Measurements from ENCODE around the gene CNIH2. TPM values are rescaled to one million over a fixed set of nuclear protein-coding genes. Genes with fewer than 3 reads are reported as not detected.
"Not testable (repeated sequence)": the region's sequence is repeated elsewhere in the genome, so short reads cannot be mapped to it uniquely, and the experiment has no call there.

CNIH2 gene
- total and polyA plus RNA-seq, 9 of the 15 experiments (the other 6 are each of a cell fraction or from before 2014, with no cell fraction given) = 0.26 to 0.89 (median 0.40) TPM; not detected in 4

DNA sequence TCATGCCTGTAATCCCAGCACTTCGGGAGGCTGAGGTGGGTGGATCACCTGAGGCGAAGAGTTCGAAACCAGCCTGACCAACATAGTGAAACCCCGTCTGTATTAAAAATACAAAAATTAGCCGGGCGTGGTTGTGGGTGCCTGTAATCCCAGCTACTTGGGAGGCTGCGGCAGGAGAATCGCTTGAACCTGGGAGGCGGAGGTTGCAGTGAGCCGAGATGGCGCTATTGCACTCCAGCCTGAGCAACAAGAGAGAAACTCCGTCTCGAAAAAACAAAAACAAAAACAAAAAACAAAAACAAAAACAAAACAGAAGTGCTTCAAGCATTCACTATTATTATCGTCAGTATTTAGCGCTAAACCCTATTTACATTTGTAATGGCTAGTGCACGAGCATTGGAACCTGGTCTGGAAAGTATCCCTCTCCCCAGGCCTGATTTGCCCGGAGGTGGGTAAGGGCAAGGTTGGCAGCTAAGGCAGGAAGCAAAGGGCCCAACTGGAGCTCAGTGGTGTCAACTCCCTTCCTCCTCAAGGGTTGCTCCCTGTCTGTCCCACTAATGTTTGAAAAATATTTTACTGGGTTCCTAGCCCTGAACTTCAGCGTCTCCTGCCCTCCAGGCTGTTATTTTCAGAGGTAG, 32.9 kb downstream of the CNIH2 start:
- H3K9me3 ChIP-seq (replicated peaks; ENCODE audit: control insufficient read depth, insufficient read depth, low read depth, low read length); ATAC-seq; H3K4me3 ChIP-seq; H3K79me2 ChIP-seq (ENCODE audit: control insufficient read depth, insufficient read depth, low read length); in situ Hi-C loops (cut with MboI); H3K36me3 ChIP-seq (ENCODE audit: control insufficient read depth, insufficient read depth, low read length); DNase-seq (ENCODE audit: extremely low read depth in 1 of 4, low spot score in 3 of 4); H4K20me1 ChIP-seq (replicated peaks; ENCODE audit: control insufficient read depth, insufficient read depth, low read length); intact Hi-C loops (cut with micrococcal nuclease); FAIRE-seq; H3K9me1 ChIP-seq (ENCODE audit: control insufficient read depth, insufficient read depth, low read length); BruUV-seq (replicated peaks); H3K27me3 ChIP-seq (ENCODE audit: control insufficient read depth in 2 of 2, insufficient read depth in 2 of 2, low read length in 2 of 2); H3K4me2 ChIP-seq (ENCODE audit: insufficient read depth, low read length); H3K27ac ChIP-seq (ENCODE audit: extremely low read depth, low read depth, low read length): not testable (repeated sequence)
- WGBS (ENCODE audit: insufficient coverage, low coverage, missing lambda C conversion rate) = 83% methylated on average over 14 of the region's 18 CpGs
- Histone ChIP-seq H3K4me1 (replicated peaks in 1 of 2; ENCODE audit: control insufficient read depth in 2 of 2, insufficient read depth in 2 of 2, low read length in 2 of 2) (peaks cover 23 to 47% of the 10 kb centered on the region in 2 experiments), H2AFZ (ENCODE audit: low read depth, low read length) (peak overlapping the region; percentile 13; the same call in 1 of the 2 replicates), H3K9ac (ENCODE audit: insufficient read depth in 1 of 2, low read depth in 2 of 2, low read length in 2 of 2) (peak overlapping the region in 1 of 2 experiments; percentile 89; a peak in 1 of 4 replicates)
- ChIA-PET CTCF (ENCODE audit: low intra/inter-chr PET ratio) (interaction anchor here (0.7 to 2.9 kb wide), 6 partner anchors 11 to 384 kb away, joined by 3 to 37 read pairs (median 7); partner anchors contain the start of gene RIN1), POLR2A (interaction anchor here (1.4 to 2.6 kb wide), 5 partner anchors 11 to 52 kb away, joined by 4 to 16 read pairs (median 7); partner anchors contain the start of gene YIF1A)
- TF ChIP-seq, protein P1, sequence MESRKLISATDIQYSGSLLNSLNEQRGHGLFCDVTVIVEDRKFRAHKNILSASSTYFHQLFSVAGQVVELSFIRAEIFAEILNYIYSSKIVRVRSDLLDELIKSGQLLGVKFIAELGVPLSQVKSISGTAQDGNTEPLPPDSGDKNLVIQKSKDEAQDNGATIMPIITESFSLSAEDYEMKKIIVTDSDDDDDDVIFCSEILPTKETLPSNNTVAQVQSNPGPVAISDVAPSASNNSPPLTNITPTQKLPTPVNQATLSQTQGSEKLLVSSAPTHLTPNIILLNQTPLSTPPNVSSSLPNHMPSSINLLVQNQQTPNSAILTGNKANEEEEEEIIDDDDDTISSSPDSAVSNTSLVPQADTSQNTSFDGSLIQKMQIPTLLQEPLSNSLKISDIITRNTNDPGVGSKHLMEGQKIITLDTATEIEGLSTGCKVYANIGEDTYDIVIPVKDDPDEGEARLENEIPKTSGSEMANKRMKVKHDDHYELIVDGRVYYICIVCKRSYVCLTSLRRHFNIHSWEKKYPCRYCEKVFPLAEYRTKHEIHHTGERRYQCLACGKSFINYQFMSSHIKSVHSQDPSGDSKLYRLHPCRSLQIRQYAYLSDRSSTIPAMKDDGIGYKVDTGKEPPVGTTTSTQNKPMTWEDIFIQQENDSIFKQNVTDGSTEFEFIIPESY (CRISPR knock-in tag; IDR thresholded peaks at IDR 0.05) = peak; percentile 34; the same call in 1 of the 2 replicates
- TF ChIP-seq, protein P2, sequence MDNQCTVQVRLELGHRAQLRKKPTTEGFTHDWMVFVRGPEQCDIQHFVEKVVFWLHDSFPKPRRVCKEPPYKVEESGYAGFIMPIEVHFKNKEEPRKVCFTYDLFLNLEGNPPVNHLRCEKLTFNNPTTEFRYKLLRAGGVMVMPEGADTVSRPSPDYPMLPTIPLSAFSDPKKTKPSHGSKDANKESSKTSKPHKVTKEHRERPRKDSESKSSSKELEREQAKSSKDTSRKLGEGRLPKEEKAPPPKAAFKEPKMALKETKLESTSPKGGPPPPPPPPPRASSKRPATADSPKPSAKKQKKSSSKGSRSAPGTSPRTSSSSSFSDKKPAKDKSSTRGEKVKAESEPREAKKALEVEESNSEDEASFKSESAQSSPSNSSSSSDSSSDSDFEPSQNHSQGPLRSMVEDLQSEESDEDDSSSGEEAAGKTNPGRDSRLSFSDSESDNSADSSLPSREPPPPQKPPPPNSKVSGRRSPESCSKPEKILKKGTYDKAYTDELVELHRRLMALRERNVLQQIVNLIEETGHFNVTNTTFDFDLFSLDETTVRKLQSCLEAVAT (IDR thresholded peaks at IDR 0.05) = peak in 1 of 2 experiments; percentile 71; a peak in 1 of 4 replicates

Data from K562 (cell line).